Testis (tissue), 2 donors: Measurements from ENCODE around the gene CDKL4.

Experiments used
- CTCF ChIP-seq, 3 experiments: fragments of 450-650 bp in 2 of 3; fragments of 200-600 bp in 1 of 3; sonication (generic) in 1 of 3; IDR thresholded peaks; one replicate each; pipeline ENCODE4 v1.5.1; 2016 to 2019; ENCODE audit warnings: antibody characterized with exemption in 3 of 3, mild to moderate bottlenecking in 2 of 3, moderate library complexity in 1 of 3
- POLR2A ChIP-seq: fragments of 450-650 bp; IDR thresholded peaks from one replicate; pipeline ENCODE4 v1.6.1; 2017; ENCODE audit warnings: antibody characterized with exemption, mild to moderate bottlenecking, moderate library complexity

GRCh38 chr2:39136799-39137198 lies 107.0 kb downstream of the CDKL4 start:
- TF ChIP-seq CTCF (IDR thresholded peaks at IDR 0.05) = no peak
- no peak for TF ChIP-seq POLR2A
